ENCODE results near the gene CACNA1G.

The CACNA1G gene

GRCh38 chr17:50627036-50627781 lies 66.7 kb downstream of the CACNA1G start:
- no peaks in the 10 kb centered on the region for H3K36me3 ChIP-seq (ENCODE audit: control insufficient read depth, insufficient read depth, low read length)
- H3K27me3 ChIP-seq (ENCODE audit: insufficient read depth, low read length, poor library complexity) = no peaks in the 10 kb centered on the region
- no peak overlapping the region for H4K8ac ChIP-seq (ENCODE audit: low read depth, low read length)
- WGBS (ENCODE audit: extremely low coverage, insufficient coverage, low lambda C conversion rate) = no CpG with 5 or more reads among the region's 17 CpGs
- H2BK5ac ChIP-seq (ENCODE audit: low read length) = no peak overlapping the region
- H3K4ac ChIP-seq (ENCODE audit: low read depth, low read length) = no peak overlapping the region
- no peak overlapping the region for H2AK5ac ChIP-seq (ENCODE audit: low read length)
- H3K4me2 ChIP-seq (ENCODE audit: low read length) = no peak overlapping the region
- no peak overlapping the region for H3K27ac ChIP-seq (ENCODE audit: low read depth, low read length)
- H4K5ac ChIP-seq (ENCODE audit: low read length) = no peak overlapping the region
- H2BK15ac ChIP-seq (replicated peaks; ENCODE audit: low read depth) = no peak overlapping the region
- no peak overlapping the region for H3K4me3 ChIP-seq (ENCODE audit: low read length)
- no peak overlapping the region for H3K18ac ChIP-seq (ENCODE audit: low read length)
- H3K56ac ChIP-seq (ENCODE audit: low read length) = peak overlapping the region; percentile 25
- H3K9ac ChIP-seq (ENCODE audit: low read length) = no peak overlapping the region
- H3K23ac ChIP-seq (ENCODE audit: low read length) = no peak overlapping the region
- no peaks in the 10 kb centered on the region for H3K79me2 ChIP-seq (ENCODE audit: control insufficient read depth, insufficient read depth, low read length)
- H2BK120ac ChIP-seq (ENCODE audit: low read depth, low read length) = no peak overlapping the region
- no peaks in the 10 kb centered on the region for H3K79me1 ChIP-seq (ENCODE audit: low read length)
- H3K4me1 ChIP-seq (ENCODE audit: control insufficient read depth, low read depth, low read length) = peaks cover 10% of the 10 kb centered on the region
- no peak for DNase-seq

- H2BK15ac ChIP-seq (replicated peaks; ENCODE audit: low read depth) = no peak overlapping the region
- peak overlapping the region; percentile 25 for H3K56ac ChIP-seq (ENCODE audit: low read length)
- no peak overlapping the region for H2BK120ac ChIP-seq (ENCODE audit: low read depth, low read length)
- no peak overlapping the region for H3K4ac ChIP-seq (ENCODE audit: low read depth, low read length)
- H4K8ac ChIP-seq (ENCODE audit: low read depth, low read length) = no peak overlapping the region
- H3K36me3 ChIP-seq (ENCODE audit: control insufficient read depth, insufficient read depth, low read length) = no peaks in the 10 kb centered on the region
- DNase-seq = peak; percentile 70
- no peak overlapping the region for H4K5ac ChIP-seq (ENCODE audit: low read length)
- no peaks in the 10 kb centered on the region for H3K79me2 ChIP-seq (ENCODE audit: control insufficient read depth, insufficient read depth, low read length)
- H2BK5ac ChIP-seq (ENCODE audit: low read length) = no peak overlapping the region
- no peaks in the 10 kb centered on the region for H3K27me3 ChIP-seq (ENCODE audit: insufficient read depth, low read length, poor library complexity)
- no peak overlapping the region for H3K4me3 ChIP-seq (ENCODE audit: low read length)
- WGBS (ENCODE audit: extremely low coverage, insufficient coverage, low lambda C conversion rate) = no CpG with 5 or more reads among the region's 17 CpGs
- H3K4me2 ChIP-seq (ENCODE audit: low read length) = peak overlapping the region; percentile 55
- no peak overlapping the region for H3K9ac ChIP-seq (ENCODE audit: low read length)
- H3K18ac ChIP-seq (ENCODE audit: low read length) = no peak overlapping the region
- no peak overlapping the region for H3K27ac ChIP-seq (ENCODE audit: low read depth, low read length)
- no peak overlapping the region for H2AK5ac ChIP-seq (ENCODE audit: low read length)
- H3K23ac ChIP-seq (ENCODE audit: low read length) = no peak overlapping the region
- no peaks in the 10 kb centered on the region for H3K79me1 ChIP-seq (ENCODE audit: low read length)
- peaks cover 10% of the 10 kb centered on the region for H3K4me1 ChIP-seq (ENCODE audit: control insufficient read depth, low read depth, low read length)
Measured at GRCh38 chr17:50627782-50628601, 67.5 kb downstream of the CACNA1G start.

GRCh38 chr17:50629902-50630301 lies 69.4 kb downstream of the CACNA1G start:
- WGBS (ENCODE audit: extremely low coverage, insufficient coverage, low lambda C conversion rate) = no CpG with 5 or more reads among the region's 6 CpGs
- Histone ChIP-seq H3K79me2 (ENCODE audit: control insufficient read depth, insufficient read depth, low read length) (no peaks in the 10 kb centered on the region), H3K4me2 (ENCODE audit: low read length) (no peak overlapping the region), H3K18ac (ENCODE audit: low read length) (no peak overlapping the region), H3K4me1 (ENCODE audit: control insufficient read depth, low read depth, low read length) (peaks cover 10% of the 10 kb centered on the region), H4K5ac (ENCODE audit: low read length) (no peak overlapping the region), H2AK5ac (ENCODE audit: low read length) (no peak overlapping the region), H3K36me3 (ENCODE audit: control insufficient read depth, insufficient read depth, low read length) (no peaks in the 10 kb centered on the region), H3K27ac (ENCODE audit: low read depth, low read length) (no peak overlapping the region), H3K56ac (ENCODE audit: low read length) (no peak overlapping the region), H3K4ac (ENCODE audit: low read depth, low read length) (no peak overlapping the region), H2BK120ac (ENCODE audit: low read depth, low read length) (no peak overlapping the region), H4K8ac (ENCODE audit: low read depth, low read length) (no peak overlapping the region), H3K27me3 (ENCODE audit: insufficient read depth, low read length, poor library complexity) (peaks cover 14% of the 10 kb centered on the region), H2BK15ac (replicated peaks; ENCODE audit: low read depth) (no peak overlapping the region), H3K9ac (ENCODE audit: low read length) (no peak overlapping the region), H3K23ac (ENCODE audit: low read length) (no peak overlapping the region), H3K4me3 (ENCODE audit: low read length) (no peak overlapping the region), H2BK5ac (ENCODE audit: low read length) (no peak overlapping the region), H3K79me1 (ENCODE audit: low read length) (no peaks in the 10 kb centered on the region)
- DNase-seq = no peak

- no peak for DNase-seq
- H3K79me1 ChIP-seq (ENCODE audit: low read length) = no peaks in the 10 kb centered on the region
- no peak overlapping the region for H3K56ac ChIP-seq (ENCODE audit: low read length)
- no peak overlapping the region for H4K5ac ChIP-seq (ENCODE audit: low read length)
- WGBS (ENCODE audit: extremely low coverage, insufficient coverage, low lambda C conversion rate) = no CpG with 5 or more reads among the region's 7 CpGs
- no peak overlapping the region for H2BK120ac ChIP-seq (ENCODE audit: low read depth, low read length)
- H3K9ac ChIP-seq (ENCODE audit: low read length) = no peak overlapping the region
- H3K36me3 ChIP-seq (ENCODE audit: control insufficient read depth, insufficient read depth, low read length) = no peaks in the 10 kb centered on the region
- no peak overlapping the region for H3K27ac ChIP-seq (ENCODE audit: low read depth, low read length)
- peaks cover 10% of the 10 kb centered on the region for H3K4me1 ChIP-seq (ENCODE audit: control insufficient read depth, low read depth, low read length)
- no peak overlapping the region for H2BK5ac ChIP-seq (ENCODE audit: low read length)
- no peak overlapping the region for H3K4me3 ChIP-seq (ENCODE audit: low read length)
- H3K23ac ChIP-seq (ENCODE audit: low read length) = no peak overlapping the region
- H3K4me2 ChIP-seq (ENCODE audit: low read length) = no peak overlapping the region
- no peak overlapping the region for H2BK15ac ChIP-seq (replicated peaks; ENCODE audit: low read depth)
- H4K8ac ChIP-seq (ENCODE audit: low read depth, low read length) = no peak overlapping the region
- no peak overlapping the region for H2AK5ac ChIP-seq (ENCODE audit: low read length)
- peaks cover 21% of the 10 kb centered on the region for H3K27me3 ChIP-seq (ENCODE audit: insufficient read depth, low read length, poor library complexity)
- no peaks in the 10 kb centered on the region for H3K79me2 ChIP-seq (ENCODE audit: control insufficient read depth, insufficient read depth, low read length)
- no peak overlapping the region for H3K4ac ChIP-seq (ENCODE audit: low read depth, low read length)
- H3K18ac ChIP-seq (ENCODE audit: low read length) = no peak overlapping the region
Measured at GRCh38 chr17:50630524-50631194, 70.1 kb downstream of the CACNA1G start.

GRCh38 chr17:50631195-50631907 lies 70.8 kb downstream of the CACNA1G start:
- no peak for DNase-seq
- Histone ChIP-seq H3K4me3 (ENCODE audit: low read length) (no peak overlapping the region), H3K79me2 (ENCODE audit: control insufficient read depth, insufficient read depth, low read length) (no peaks in the 10 kb centered on the region), H4K5ac (ENCODE audit: low read length) (no peak overlapping the region), H2BK120ac (ENCODE audit: low read depth, low read length) (no peak overlapping the region), H4K8ac (ENCODE audit: low read depth, low read length) (no peak overlapping the region), H3K9ac (ENCODE audit: low read length) (no peak overlapping the region), H3K27ac (ENCODE audit: low read depth, low read length) (no peak overlapping the region), H3K79me1 (ENCODE audit: low read length) (no peaks in the 10 kb centered on the region), H3K36me3 (ENCODE audit: control insufficient read depth, insufficient read depth, low read length) (no peaks in the 10 kb centered on the region), H3K4me1 (ENCODE audit: control insufficient read depth, low read depth, low read length) (peaks cover 10% of the 10 kb centered on the region), H3K23ac (ENCODE audit: low read length) (no peak overlapping the region), H3K4ac (ENCODE audit: low read depth, low read length) (no peak overlapping the region), H2AK5ac (ENCODE audit: low read length) (no peak overlapping the region), H3K4me2 (ENCODE audit: low read length) (no peak overlapping the region), H3K56ac (ENCODE audit: low read length) (no peak overlapping the region), H2BK15ac (replicated peaks; ENCODE audit: low read depth) (no peak overlapping the region), H2BK5ac (ENCODE audit: low read length) (no peak overlapping the region), H3K27me3 (ENCODE audit: insufficient read depth, low read length, poor library complexity) (peaks cover 24% of the 10 kb centered on the region), H3K18ac (ENCODE audit: low read length) (no peak overlapping the region)
- WGBS (ENCODE audit: extremely low coverage, insufficient coverage, low lambda C conversion rate) = no CpG with 5 or more reads among the region's 11 CpGs

Data from mesendoderm (in vitro differentiated cells).